Measurements from ENCODE around the gene PBXIP1.

DNA sequence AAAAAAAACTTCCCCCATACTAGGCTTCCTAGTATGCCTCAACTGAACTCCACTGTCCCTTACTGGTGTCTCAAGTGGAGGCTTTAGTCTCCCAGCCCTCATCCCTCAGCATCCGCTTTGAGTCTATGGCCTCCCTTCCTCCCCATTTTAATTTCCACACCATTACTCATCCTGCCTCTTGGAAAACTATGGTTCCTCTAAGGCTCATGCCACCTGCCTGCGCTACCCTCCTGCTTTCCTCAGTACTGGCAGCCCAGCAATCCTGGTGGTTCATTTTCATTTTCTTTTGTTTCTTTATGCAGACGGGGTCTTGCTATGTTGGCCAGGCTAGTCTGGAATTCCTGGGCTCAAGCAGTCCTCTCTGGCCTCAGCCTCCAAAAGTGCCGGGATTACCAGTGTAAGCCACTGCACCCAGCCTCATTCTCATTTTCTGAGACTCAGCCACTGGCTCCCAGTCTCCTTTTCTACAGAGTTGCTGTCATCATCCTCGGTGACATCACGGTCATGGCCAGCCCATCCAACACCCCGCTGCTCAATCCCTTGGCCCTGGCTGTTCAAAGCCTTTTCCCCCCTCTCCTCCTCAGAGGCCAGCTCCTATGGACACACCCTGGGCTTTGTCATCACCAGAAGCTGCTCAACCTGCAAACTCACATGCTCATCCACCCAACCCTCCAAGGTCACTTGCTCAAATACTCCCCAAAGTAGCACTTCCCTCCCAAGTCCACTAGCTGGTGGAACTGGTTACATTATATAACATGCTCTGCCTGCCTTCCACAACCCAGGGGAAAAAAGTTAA lies 17.1 kb downstream of the PBXIP1 start:
- TF ChIP-seq, protein P1, sequence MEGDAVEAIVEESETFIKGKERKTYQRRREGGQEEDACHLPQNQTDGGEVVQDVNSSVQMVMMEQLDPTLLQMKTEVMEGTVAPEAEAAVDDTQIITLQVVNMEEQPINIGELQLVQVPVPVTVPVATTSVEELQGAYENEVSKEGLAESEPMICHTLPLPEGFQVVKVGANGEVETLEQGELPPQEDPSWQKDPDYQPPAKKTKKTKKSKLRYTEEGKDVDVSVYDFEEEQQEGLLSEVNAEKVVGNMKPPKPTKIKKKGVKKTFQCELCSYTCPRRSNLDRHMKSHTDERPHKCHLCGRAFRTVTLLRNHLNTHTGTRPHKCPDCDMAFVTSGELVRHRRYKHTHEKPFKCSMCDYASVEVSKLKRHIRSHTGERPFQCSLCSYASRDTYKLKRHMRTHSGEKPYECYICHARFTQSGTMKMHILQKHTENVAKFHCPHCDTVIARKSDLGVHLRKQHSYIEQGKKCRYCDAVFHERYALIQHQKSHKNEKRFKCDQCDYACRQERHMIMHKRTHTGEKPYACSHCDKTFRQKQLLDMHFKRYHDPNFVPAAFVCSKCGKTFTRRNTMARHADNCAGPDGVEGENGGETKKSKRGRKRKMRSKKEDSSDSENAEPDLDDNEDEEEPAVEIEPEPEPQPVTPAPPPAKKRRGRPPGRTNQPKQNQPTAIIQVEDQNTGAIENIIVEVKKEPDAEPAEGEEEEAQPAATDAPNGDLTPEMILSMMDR (conservative IDR thresholded peaks at IDR 0.05; ENCODE audit: low read length) = no peak
- TF ChIP-seq EZH2phosphoT487 (IDR thresholded peaks at IDR 0.05; ENCODE audit: borderline replicate concordance, low read depth, low read length) = no peak

All from OCI-LY7 (cell line).